ENCODE data around the gene ATG10. TPM values are rescaled to one million over a fixed set of nuclear protein-coding genes. Genes with fewer than 3 reads are reported as not detected.

The ATG10 gene
- polyA plus RNA-seq, 1 of the 3 experiments (the other 2 are of a cell fraction), result 3.2 TPM

DNA sequence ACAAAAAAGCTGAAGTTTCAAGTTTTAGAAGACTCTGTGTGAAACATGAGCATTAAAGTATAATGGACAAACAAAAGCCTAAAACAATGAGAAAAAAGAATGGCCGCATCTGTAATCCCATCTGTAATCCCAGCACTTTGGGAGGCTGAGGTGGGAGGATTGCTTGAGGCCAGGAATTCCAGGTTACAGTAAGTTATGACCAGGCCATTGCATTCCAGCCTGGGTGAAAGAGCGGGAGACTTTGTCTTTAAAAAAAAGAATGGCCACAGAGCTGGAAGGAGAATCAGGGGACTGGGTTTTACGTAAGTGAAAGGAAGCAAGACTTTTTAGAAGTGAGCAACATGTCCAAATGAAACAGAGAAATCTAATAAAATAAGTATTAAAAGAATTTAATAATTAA, 2.6 kb upstream of the ATG10 start (continued):
- TF ChIP-seq, protein P1, sequence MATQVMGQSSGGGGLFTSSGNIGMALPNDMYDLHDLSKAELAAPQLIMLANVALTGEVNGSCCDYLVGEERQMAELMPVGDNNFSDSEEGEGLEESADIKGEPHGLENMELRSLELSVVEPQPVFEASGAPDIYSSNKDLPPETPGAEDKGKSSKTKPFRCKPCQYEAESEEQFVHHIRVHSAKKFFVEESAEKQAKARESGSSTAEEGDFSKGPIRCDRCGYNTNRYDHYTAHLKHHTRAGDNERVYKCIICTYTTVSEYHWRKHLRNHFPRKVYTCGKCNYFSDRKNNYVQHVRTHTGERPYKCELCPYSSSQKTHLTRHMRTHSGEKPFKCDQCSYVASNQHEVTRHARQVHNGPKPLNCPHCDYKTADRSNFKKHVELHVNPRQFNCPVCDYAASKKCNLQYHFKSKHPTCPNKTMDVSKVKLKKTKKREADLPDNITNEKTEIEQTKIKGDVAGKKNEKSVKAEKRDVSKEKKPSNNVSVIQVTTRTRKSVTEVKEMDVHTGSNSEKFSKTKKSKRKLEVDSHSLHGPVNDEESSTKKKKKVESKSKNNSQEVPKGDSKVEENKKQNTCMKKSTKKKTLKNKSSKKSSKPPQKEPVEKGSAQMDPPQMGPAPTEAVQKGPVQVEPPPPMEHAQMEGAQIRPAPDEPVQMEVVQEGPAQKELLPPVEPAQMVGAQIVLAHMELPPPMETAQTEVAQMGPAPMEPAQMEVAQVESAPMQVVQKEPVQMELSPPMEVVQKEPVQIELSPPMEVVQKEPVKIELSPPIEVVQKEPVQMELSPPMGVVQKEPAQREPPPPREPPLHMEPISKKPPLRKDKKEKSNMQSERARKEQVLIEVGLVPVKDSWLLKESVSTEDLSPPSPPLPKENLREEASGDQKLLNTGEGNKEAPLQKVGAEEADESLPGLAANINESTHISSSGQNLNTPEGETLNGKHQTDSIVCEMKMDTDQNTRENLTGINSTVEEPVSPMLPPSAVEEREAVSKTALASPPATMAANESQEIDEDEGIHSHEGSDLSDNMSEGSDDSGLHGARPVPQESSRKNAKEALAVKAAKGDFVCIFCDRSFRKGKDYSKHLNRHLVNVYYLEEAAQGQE (IDR thresholded peaks at IDR 0.05; ENCODE audit: low read depth, low read length), result no peak

DNA sequence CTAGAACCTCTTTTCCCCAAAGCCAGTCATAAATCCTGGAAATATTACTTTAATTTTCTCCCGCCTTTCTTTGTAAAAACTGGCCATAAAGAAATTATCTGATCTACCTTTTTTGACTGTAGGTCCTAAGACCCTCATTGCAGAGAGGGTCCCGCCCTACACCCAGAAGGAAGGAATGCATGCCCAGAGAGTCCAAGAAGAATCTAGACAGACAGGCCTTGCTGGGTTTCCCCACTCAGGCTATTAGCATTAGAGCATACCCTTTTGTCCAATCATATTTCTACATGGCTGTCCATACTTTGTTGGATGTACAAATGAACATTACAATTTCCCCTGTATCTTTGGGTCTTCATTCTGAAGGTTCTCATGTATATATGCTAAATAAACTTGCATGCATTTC, 1.9 kb upstream of the ATG10 start:
- no peak overlapping the region for H3K4me3 ChIP-seq (ENCODE audit: low read depth in 2 of 2, low read length in 1 of 2)
- 100% methylated on average over 2 of the region's 2 CpGs for whole genome bisulfite sequencing (ENCODE audit: low lambda C conversion rate)
- no peak for DNase-seq
- peaks cover 17% of the 10 kb centered on the region; the same call in 1 of the 2 replicates for H3K79me2 ChIP-seq (ENCODE audit: insufficient read depth)
- POLR2A ChIA-PET, result interaction anchor here (1.0 kb wide), 1 partner anchor 113 kb away, joined by 9 read pairs; no protein-coding TSS in a partner anchor
- H3K27ac ChIP-seq (ENCODE audit: low read depth in 2 of 2, low read length in 1 of 2), result no peak overlapping the region
- CTCF ChIA-PET, result interaction anchor here (2.5 kb wide), 1 partner anchor 113 kb away, joined by 14 read pairs; no protein-coding TSS in a partner anchor
- peaks cover 7% of the 10 kb centered on the region for H3F3A ChIP-seq (replicated peaks; ENCODE audit: insufficient read depth)
- H2AFZ ChIP-seq (ENCODE audit: low read depth), result no peak overlapping the region
- no peaks in the 10 kb centered on the region for H3K9me2 ChIP-seq
- H3K27me3 ChIP-seq (ENCODE audit: insufficient read depth), result no peaks in the 10 kb centered on the region
- no peak overlapping the region for H3K4me2 ChIP-seq
- no peaks in the 10 kb centered on the region for H3K36me3 ChIP-seq (replicated peaks in 1 of 2; ENCODE audit: control insufficient read depth in 1 of 2, insufficient read depth in 2 of 2, low read length in 1 of 2)
- no peak overlapping the region for H3K9ac ChIP-seq
- peaks cover 0 to 8% of the 10 kb centered on the region in 2 experiments; a peak in 3 of 4 replicates for H3K4me1 ChIP-seq (ENCODE audit: control insufficient read depth in 1 of 2, insufficient read depth in 2 of 2, low read depth in 1 of 2, low read length in 1 of 2)
- no peaks in the 10 kb centered on the region for H4K20me1 ChIP-seq (ENCODE audit: insufficient read depth)
- TF ChIP-seq GATA2 (CRISPR knock-in tag; IDR thresholded peaks at IDR 0.05) (no peak), TCF12 (IDR thresholded peaks at IDR 0.05) (no peak), SMC3 (IDR thresholded peaks at IDR 0.05; ENCODE audit: low read depth, low read length) (no peak), NFIC (IDR thresholded peaks at IDR 0.05; ENCODE audit: borderline replicate concordance) (no peak), FOXJ3 (CRISPR knock-in tag; IDR thresholded peaks at IDR 0.05) (no peak), EZH2phosphoT487 (IDR thresholded peaks at IDR 0.05; ENCODE audit: borderline replicate concordance, low read depth) (no peak), PBX3 (IDR thresholded peaks at IDR 0.05) (no peak), USF2 (IDR thresholded peaks at IDR 0.05; ENCODE audit: borderline replicate concordance, low read depth, low read length) (no peak), SIN3A (IDR thresholded peaks at IDR 0.05; ENCODE audit: borderline replicate concordance, low read depth, low read length) (no peak), RAD21 (IDR thresholded peaks at IDR 0.05; ENCODE audit: low read length) (no peak), TAF1 (IDR thresholded peaks at IDR 0.05; ENCODE audit: borderline replicate concordance, low read depth, low read length) (no peak), POLR2AphosphoS5 (IDR thresholded peaks at IDR 0.05; ENCODE audit: low read depth, low read length) (no peak), MAX (IDR thresholded peaks at IDR 0.05; ENCODE audit: low read depth) (no peak)
- TF ChIP-seq, protein P1 (IDR thresholded peaks at IDR 0.05; ENCODE audit: low read depth, low read length), result no peak
- no peaks in the 10 kb centered on the region for H3K9me3 ChIP-seq
